Measurements from ENCODE around the gene NODAL.

The NODAL gene

GRCh38 chr10:70474780-70475179 is 33.3 kb upstream of the NODAL start:
- POLR2A ChIA-PET = no interaction called here
- no peak overlapping the region for H3K27ac ChIP-seq (ENCODE audit: extremely low read depth, low read depth, low read length)
- no peaks in the 10 kb centered on the region for H3K9me3 ChIP-seq (ENCODE audit: control insufficient read depth, insufficient read depth, low read depth, low read length)
- CTCF ChIA-PET = interaction anchor here (0.7 to 4.8 kb wide), 2 partner anchors 13 to 309 kb away, joined by 3 to 20 read pairs; no protein-coding TSS in a partner anchor
- H3K36me3 ChIP-seq (ENCODE audit: control insufficient read depth in 2 of 2, insufficient read depth in 1 of 2, low read length in 2 of 2) = no peaks in the 10 kb centered on the region
- TF ChIP-seq ZNF692 (tag by site-specific recombination; IDR thresholded peaks at IDR 0.05) = no peak
- no peak for TF ChIP-seq SETDB1 (IDR thresholded peaks at IDR 0.05; ENCODE audit: insufficient read length, low read length)
- TF ChIP-seq ZNF114 (tag by site-specific recombination; IDR thresholded peaks at IDR 0.05) = no peak
- TF ChIP-seq ZNF19 (tag by site-specific recombination; IDR thresholded peaks at IDR 0.05; ENCODE audit: low read depth) = no peak
- no peak for TF ChIP-seq ZNF366 (tag by site-specific recombination; conservative IDR thresholded peaks at IDR 0.05)
- TF ChIP-seq PRDM10 (tag by site-specific recombination; IDR thresholded peaks at IDR 0.05) = peak; percentile 47
- no peak overlapping the region for H3K4me3 ChIP-seq (ENCODE audit: low read depth, low read length)
- H3K4me1 ChIP-seq (ENCODE audit: control insufficient read depth, insufficient read depth, low read length) = peaks cover 2% of the 10 kb centered on the region

- Histone ChIP-seq H3K27ac (ENCODE audit: extremely low read depth, low read depth, low read length) (no peak overlapping the region), H3K9me3 (ENCODE audit: control insufficient read depth, insufficient read depth, low read depth, low read length) (no peaks in the 10 kb centered on the region), H3K4me1 (ENCODE audit: control insufficient read depth, insufficient read depth, low read length) (no peaks in the 10 kb centered on the region; the same call in 1 of the 2 replicates), H3K36me3 (ENCODE audit: control insufficient read depth in 2 of 2, insufficient read depth in 1 of 2, low read length in 2 of 2) (no peaks in the 10 kb centered on the region), H3K4me3 (ENCODE audit: low read depth, low read length) (no peak overlapping the region)
- ChIA-PET POLR2A (no interaction called here), CTCF (interaction anchor here (0.6 to 0.7 kb wide), 2 partner anchors 11 to 582 kb away, joined by 3 to 4 read pairs; no protein-coding TSS in a partner anchor)
- TF ChIP-seq PRDM6 (tag by site-specific recombination; IDR thresholded peaks at IDR 0.05) (no peak), ZNF768 (tag by site-specific recombination; IDR thresholded peaks at IDR 0.05) (no peak), KLF1 (tag by site-specific recombination; IDR thresholded peaks at IDR 0.05) (peak; percentile 81)
Measured at GRCh38 chr10:70472799-70473454, 31.4 kb upstream of the NODAL start.

- Histone ChIP-seq H3K27ac (ENCODE audit: extremely low read depth, low read depth, low read length) (no peak overlapping the region), H3K9me3 (ENCODE audit: control insufficient read depth, insufficient read depth, low read depth, low read length) (no peaks in the 10 kb centered on the region), H3K4me3 (ENCODE audit: low read depth, low read length) (no peak overlapping the region), H3K4me1 (ENCODE audit: control insufficient read depth, insufficient read depth, low read length) (no peaks in the 10 kb centered on the region), H3K36me3 (ENCODE audit: control insufficient read depth in 2 of 2, insufficient read depth in 1 of 2, low read length in 2 of 2) (no peaks in the 10 kb centered on the region)
- CTCF ChIA-PET = interaction anchor here (0.9 kb wide), 1 partner anchor 11 kb away, joined by 3 read pairs; no protein-coding TSS in a partner anchor
- TF ChIP-seq GLIS1 (tag by site-specific recombination; IDR thresholded peaks at IDR 0.05) (peak; percentile 83), ZNF335 (tag by site-specific recombination; conservative IDR thresholded peaks at IDR 0.05) (no peak)
- POLR2A ChIA-PET = no interaction called here
Measured at GRCh38 chr10:70466951-70467350, 25.5 kb upstream of the NODAL start.

Data from HEK293 (cell line).